IMR-90 (cell line): ENCODE measurements around the gene CHN1. TPM values are rescaled to one million over a fixed set of nuclear protein-coding genes. Genes with fewer than 3 reads are reported as not detected.

ENCODE experiments used
- ATAC-seq: fragments of 200-7000 bp; cut with Tn5 transposase; 2 replicates; pipeline ENCODE4 v1.9.1; 2020; ENCODE audit warnings: low read depth, mild to moderate bottlenecking, moderate library complexity
- BruUV-seq: library from RNA; stranded (reverse); fragments of 400-500 nt; replicated peaks from 2 replicates; lab custom pipeline; 2021; lab: Mats Ljungman, UMichigan
- CTCF ChIA-PET: fragments of 300-600 bp; formaldehyde crosslinking; extraction: SDS; loops from one replicate; lab custom pipeline; 2021; ENCODE audit warnings: antibody characterized with exemption; lab: Yijun Ruan, JAX
- POLR2A ChIA-PET: fragments of 300-600 bp; sonication (Branson Sonifier 250); formaldehyde crosslinking; loops from one replicate; lab custom pipeline; 2022; ENCODE audit warnings: antibody characterized with exemption; ENCODE audit not compliant: unreplicated experiment; lab: Charles Lee
- DNase-seq: peaks from one replicate; pipeline ENCODE4 v3.0.0; 2013
- H2AFZ ChIP-seq: replicated peaks from 2 replicates; pipeline ENCODE3; 2013; ENCODE audit warnings: low read length, mild to moderate bottlenecking; ENCODE audit not compliant: poor library complexity
- H2AK5ac ChIP-seq: 2 replicates; pipeline ENCODE4 v1.6.1; 2013; ENCODE audit warnings: low read depth, low read length, inconsistent platforms
- H2AK9ac ChIP-seq: replicated peaks from 2 replicates; pipeline ENCODE3; 2013; ENCODE audit warnings: mild to moderate bottlenecking, low read depth, low read length, moderate library complexity; ENCODE audit not compliant: poor library complexity
- H2BK120ac ChIP-seq: 2 replicates; pipeline ENCODE4 v1.6.1; 2013; ENCODE audit warnings: low read depth, low read length, inconsistent platforms
- H2BK15ac ChIP-seq: 3 replicates; pipeline ENCODE4 v1.6.1; 2013; ENCODE audit warnings: low read depth, low read length, inconsistent platforms
- H2BK20ac ChIP-seq: 2 replicates; pipeline ENCODE4 v1.6.1; 2013; ENCODE audit warnings: low read depth, mild to moderate bottlenecking, inconsistent platforms, low read length, moderate library complexity
- H2BK5ac ChIP-seq: 2 replicates; pipeline ENCODE4 v1.6.1; 2013; ENCODE audit warnings: mild to moderate bottlenecking, low read depth, low read length, inconsistent platforms; ENCODE audit not compliant: poor library complexity, severe bottlenecking
- H3K14ac ChIP-seq: replicated peaks from 2 replicates; pipeline ENCODE4 v1.6.1; 2013; ENCODE audit warnings: low read depth, low read length, inconsistent platforms
- H3K18ac ChIP-seq: 2 replicates; pipeline ENCODE4 v1.6.1; 2013; ENCODE audit warnings: low read depth, low read length, control low read depth
- H3K23ac ChIP-seq: 2 replicates; pipeline ENCODE4 v1.6.1; 2013; ENCODE audit warnings: low read depth, low read length, inconsistent platforms
- H3K27ac ChIP-seq: 2 replicates; pipeline ENCODE4 v1.5.1; 2013; ENCODE audit warnings: mild to moderate bottlenecking, control low read depth, low read length; ENCODE audit not compliant: insufficient read depth
- H3K27me3 ChIP-seq: 2 replicates; pipeline ENCODE4 v1.6.1; 2013; ENCODE audit warnings: low read length; ENCODE audit not compliant: control insufficient read depth, insufficient read depth
- H3K36me3 ChIP-seq: 2 replicates; pipeline ENCODE4 v1.6.1; 2013; ENCODE audit warnings: low read length, mixed read lengths; ENCODE audit not compliant: control insufficient read depth, insufficient read depth
- H3K4ac ChIP-seq: 2 replicates; pipeline ENCODE4 v1.6.1; 2013; ENCODE audit warnings: low read depth, low read length, inconsistent platforms
- H3K4me1 ChIP-seq: 2 replicates; pipeline ENCODE4 v1.6.1; 2013; ENCODE audit warnings: low read length, mixed read lengths; ENCODE audit not compliant: control insufficient read depth, insufficient read depth
- H3K4me2 ChIP-seq: 2 replicates; pipeline ENCODE4 v1.6.1; 2013; ENCODE audit warnings: low read depth, mild to moderate bottlenecking, control low read depth, low read length, moderate library complexity
- H3K4me3 ChIP-seq: 2 replicates; pipeline ENCODE4 v1.5.1; 2013; ENCODE audit warnings: low read depth, mild to moderate bottlenecking, control low read depth, low read length, moderate library complexity; ENCODE audit not compliant: insufficient read depth
- H3K56ac ChIP-seq: 2 replicates; pipeline ENCODE4 v1.6.1; 2013; ENCODE audit warnings: low read length, inconsistent platforms; ENCODE audit not compliant: insufficient read depth; ENCODE audit errors: extremely low read depth
- H3K79me1 ChIP-seq, 2 experiments: 2 replicates each; pipeline ENCODE4 v1.6.1; 2013; ENCODE audit warnings: low read length in 2 of 2, inconsistent platforms in 1 of 2, low read depth in 1 of 2
- H3K9ac ChIP-seq: 2 replicates; pipeline ENCODE4 v1.6.1; 2013; ENCODE audit warnings: low read depth, low read length, control low read depth
- H3K9me1 ChIP-seq: 2 replicates; pipeline ENCODE4 v1.6.1; 2013; ENCODE audit warnings: low read length, inconsistent platforms; ENCODE audit not compliant: insufficient read depth
- H3K9me3 ChIP-seq: 2 replicates; pipeline ENCODE4 v1.6.1; 2013; ENCODE audit warnings: low read length; ENCODE audit not compliant: control insufficient read depth, insufficient read depth
- H4K20me1 ChIP-seq: 2 replicates; pipeline ENCODE4 v1.6.1; 2013; ENCODE audit warnings: low read length, inconsistent platforms; ENCODE audit not compliant: insufficient read depth
- H4K5ac ChIP-seq: 2 replicates; pipeline ENCODE4 v1.6.1; 2013; ENCODE audit warnings: mild to moderate bottlenecking, low read depth, low read length, control low read depth
- H4K8ac ChIP-seq, 2 experiments: 2 replicates each; pipeline ENCODE4 v1.6.1; 2013; ENCODE audit warnings: low read depth in 2 of 2, low read length in 2 of 2, control low read depth in 1 of 2, inconsistent platforms in 1 of 2
- H4K91ac ChIP-seq: 2 replicates; pipeline ENCODE4 v1.6.1; 2013; ENCODE audit warnings: low read depth, low read length, inconsistent platforms; ENCODE audit not compliant: insufficient read depth
- USF2 ChIP-seq: fragments of 150-350 bp; IDR thresholded peaks from 2 replicates; pipeline ENCODE4 v1.6.1; 2017; ENCODE audit warnings: mild to moderate bottlenecking, antibody characterized with exemption, low read length, low read depth
- WGBS, 2 experiments: methylation state at CpG; one replicate each; pipeline versions ENCODE4 v1.1.5 to v1.1.7; 2013; ENCODE audit warnings: missing lambda C conversion rate in 2 of 2; ENCODE audit not compliant: insufficient read length in 1 of 2; ENCODE audit errors: extremely low coverage in 2 of 2; 5-methylcytosine and 5-hydroxymethylcytosine counted together
- dilution Hi-C: fragments of 300-500 bp; cut with HindIII; formaldehyde crosslinking; loops from one replicate; pipeline ENCODE4 v1.14.3; 2018; ENCODE audit warnings: low sequenced_read_pairs; ENCODE audit not compliant: unreplicated experiment
- in situ Hi-C: fragments of 300-500 bp; cut with MboI; formaldehyde crosslinking; loops from 3 replicates; pipeline ENCODE4 v1.14.3; 2019; ENCODE audit warnings: low sequenced_read_pairs, inconsistent platforms, mixed read lengths
- intact Hi-C: fragments of 100-400 bp; cut with micrococcal nuclease; formaldehyde crosslinking; loops from 2 replicates; pipeline ENCODE4 v1.10.0; 2022
- polyA plus RNA-seq, 3 experiments: library from polyadenylated mRNA; depleted of rRNA; stranded (reverse); fragments of >200 nt; gene quantifications; 2 replicates each; pipeline ENCODE4 v1.2.3, GENCODE V29; 2012; ENCODE audit warnings: low replicate concordance in 1 of 3
- total RNA-seq: library from RNA; depleted of rRNA; stranded (reverse); fragments of >200 nt; gene quantifications from 2 replicates; pipeline ENCODE4 v1.2.3, GENCODE V29; 2012

CHN1 gene
- total and polyA plus RNA-seq, 2 of the 4 experiments (the other 2 are of a cell fraction), result 58.4 to 66.9 TPM

GRCh38 chr2:174784316-174784715 lies 220.9 kb downstream of the CHN1 start:
- Histone ChIP-seq H3K9ac (no peak overlapping the region), H3K27ac (no peak overlapping the region; the same call in 1 of the 2 replicates), H4K5ac (peak overlapping the region; percentile 1; the same call in 1 of the 2 replicates), H3K4me3 (no peak overlapping the region), H2AFZ (peak overlapping the region; percentile 37), H4K20me1 (no peaks in the 10 kb centered on the region), H2BK120ac (peak overlapping the region; percentile 79), H4K91ac (peak overlapping the region; percentile 45), H3K79me1 (peaks cover 0 to 15% of the 10 kb centered on the region in 2 experiments; a peak in 2 of 4 replicates), H4K8ac (peak overlapping the region; percentile 41 to 78; a peak in 2 of 4 replicates), H2BK20ac (peak overlapping the region; percentile 77), H3K4me2 (no peak overlapping the region), H3K27me3 (no peaks in the 10 kb centered on the region), H2BK15ac (peak overlapping the region; percentile 60; the same call in 1 of the 3 replicates), H2AK5ac (peak overlapping the region; percentile 86), H2AK9ac (peak overlapping the region; percentile 73), H3K4me1 (peaks cover 36% of the 10 kb centered on the region), H3K9me1 (peaks cover 31% of the 10 kb centered on the region), H3K56ac (no peak overlapping the region; the same call in 1 of the 2 replicates), H3K9me3 (no peaks in the 10 kb centered on the region), H2BK5ac (peak overlapping the region; percentile 12), H3K14ac (0 out of 2 replicates have a peak overlapping the region, but pooled peaks have one; percentile 81), H3K18ac (peak overlapping the region; percentile 80), H3K36me3 (no peaks in the 10 kb centered on the region), H3K4ac (peak overlapping the region; percentile 75), H3K23ac (no peak overlapping the region)
- dilution Hi-C loops, result no loop called here
- ChIA-PET CTCF (interaction anchor here (0.9 kb wide), 1 partner anchor 12 kb away, joined by 3 read pairs; no protein-coding TSS in a partner anchor), POLR2A (no interaction called here)
- no TSS peak for BruUV-seq
- ATAC-seq, result no peak
- in situ Hi-C loops, result no loop called here
- intact Hi-C loops, result no loop called here
- no CpG with 5 or more reads among the region's 7 CpGs for WGBS, 2 experiments
- TF ChIP-seq USF2, result no peak
- DNase-seq, result no peak
